ENCODE measurements around the gene BANF2. TPM values are rescaled to one million over a fixed set of nuclear protein-coding genes. Genes with fewer than 3 reads are reported as not detected.

The BANF2 gene
- polyA plus RNA-seq, 1 of the 3 experiments (the other 2 are of a cell fraction): not detected

DNA sequence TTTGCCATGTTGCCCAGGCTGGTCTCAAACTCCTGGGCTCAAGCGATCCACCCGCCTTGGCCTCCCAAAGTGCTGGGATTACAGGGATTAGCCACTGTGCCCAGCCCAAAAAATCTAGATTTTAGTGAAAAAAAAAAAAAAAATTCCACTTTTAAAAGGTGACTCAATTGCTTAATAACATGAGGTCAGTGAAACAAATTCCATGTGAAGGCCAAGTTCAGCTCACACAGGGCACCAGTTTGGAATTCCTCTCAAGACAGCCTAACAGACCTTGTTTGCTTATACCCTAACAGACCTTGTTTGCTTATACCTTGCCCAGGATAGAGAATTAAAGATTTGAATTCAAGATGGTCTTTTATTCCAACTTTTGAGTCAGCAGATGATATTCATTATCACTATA, 22.8 kb upstream of the BANF2 start:
- H3F3A ChIP-seq (replicated peaks; ENCODE audit: insufficient read depth): no peaks in the 10 kb centered on the region
- no peak overlapping the region for H3K4me3 ChIP-seq (ENCODE audit: low read depth in 2 of 2, low read length in 1 of 2)
- DNase-seq: no peak
- H3K79me2 ChIP-seq (ENCODE audit: insufficient read depth): peaks cover 90% of the 10 kb centered on the region
- H3K27ac ChIP-seq (ENCODE audit: low read depth in 2 of 2, low read length in 1 of 2): no peak overlapping the region
- ChIA-PET POLR2A (no interaction called here), CTCF (interaction anchor here (1.0 to 2.3 kb wide), 4 partner anchors 10 to 262 kb away, joined by 3 to 8 read pairs (median 4); no protein-coding TSS in a partner anchor)
- no peak overlapping the region for H3K9ac ChIP-seq
- H3K4me2 ChIP-seq: no peak overlapping the region
- H3K9me2 ChIP-seq: no peaks in the 10 kb centered on the region
- H3K9me3 ChIP-seq: no peaks in the 10 kb centered on the region
- H3K27me3 ChIP-seq (ENCODE audit: insufficient read depth): no peaks in the 10 kb centered on the region
- 100% methylated on average over 2 of the region's 2 CpGs for WGBS (ENCODE audit: low lambda C conversion rate)
- TF ChIP-seq CHD2 (IDR thresholded peaks at IDR 0.05; ENCODE audit: low read length, partially characterized antibody) (no peak), RCOR1 (IDR thresholded peaks at IDR 0.05; ENCODE audit: low read length) (no peak), USF1 (IDR thresholded peaks at IDR 0.05; ENCODE audit: borderline replicate concordance, low read depth) (no peak), RAD21 (IDR thresholded peaks at IDR 0.05; ENCODE audit: low read length) (no peak), FOXM1 (IDR thresholded peaks at IDR 0.05; ENCODE audit: low read depth) (no peak), TAF1 (IDR thresholded peaks at IDR 0.05; ENCODE audit: borderline replicate concordance, low read depth, low read length) (no peak), RFX5 (IDR thresholded peaks at IDR 0.05; ENCODE audit: low read length) (no peak), MAX (IDR thresholded peaks at IDR 0.05; ENCODE audit: low read depth) (no peak), ELF1 (IDR thresholded peaks at IDR 0.05) (no peak), RXRA (IDR thresholded peaks at IDR 0.05; ENCODE audit: borderline replicate concordance, low read depth) (no peak), GABPA (IDR thresholded peaks at IDR 0.05; ENCODE audit: low read depth) (no peak), USF2 (IDR thresholded peaks at IDR 0.05; ENCODE audit: borderline replicate concordance, low read depth, low read length) (no peak), ZBTB33 (IDR thresholded peaks at IDR 0.05; ENCODE audit: borderline replicate concordance, low read depth) (no peak), TCF12 (IDR thresholded peaks at IDR 0.05) (no peak)
- TF ChIP-seq, protein P1, sequence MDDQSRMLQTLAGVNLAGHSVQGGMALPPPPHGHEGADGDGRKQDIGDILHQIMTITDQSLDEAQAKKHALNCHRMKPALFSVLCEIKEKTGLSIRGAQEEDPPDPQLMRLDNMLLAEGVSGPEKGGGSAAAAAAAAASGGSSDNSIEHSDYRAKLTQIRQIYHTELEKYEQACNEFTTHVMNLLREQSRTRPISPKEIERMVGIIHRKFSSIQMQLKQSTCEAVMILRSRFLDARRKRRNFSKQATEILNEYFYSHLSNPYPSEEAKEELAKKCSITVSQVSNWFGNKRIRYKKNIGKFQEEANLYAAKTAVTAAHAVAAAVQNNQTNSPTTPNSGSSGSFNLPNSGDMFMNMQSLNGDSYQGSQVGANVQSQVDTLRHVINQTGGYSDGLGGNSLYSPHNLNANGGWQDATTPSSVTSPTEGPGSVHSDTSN (IDR thresholded peaks at IDR 0.05): no peak
- TF ChIP-seq, protein P2, sequence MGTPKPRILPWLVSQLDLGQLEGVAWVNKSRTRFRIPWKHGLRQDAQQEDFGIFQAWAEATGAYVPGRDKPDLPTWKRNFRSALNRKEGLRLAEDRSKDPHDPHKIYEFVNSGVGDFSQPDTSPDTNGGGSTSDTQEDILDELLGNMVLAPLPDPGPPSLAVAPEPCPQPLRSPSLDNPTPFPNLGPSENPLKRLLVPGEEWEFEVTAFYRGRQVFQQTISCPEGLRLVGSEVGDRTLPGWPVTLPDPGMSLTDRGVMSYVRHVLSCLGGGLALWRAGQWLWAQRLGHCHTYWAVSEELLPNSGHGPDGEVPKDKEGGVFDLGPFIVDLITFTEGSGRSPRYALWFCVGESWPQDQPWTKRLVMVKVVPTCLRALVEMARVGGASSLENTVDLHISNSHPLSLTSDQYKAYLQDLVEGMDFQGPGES (IDR thresholded peaks at IDR 0.05; ENCODE audit: low read depth, low read length): no peak
- H3K36me3 ChIP-seq (replicated peaks in 1 of 2; ENCODE audit: control insufficient read depth in 1 of 2, insufficient read depth in 2 of 2, low read length in 1 of 2): peaks cover 6 to 42% of the 10 kb centered on the region in 2 experiments
- H4K20me1 ChIP-seq (ENCODE audit: insufficient read depth): peaks cover 87% of the 10 kb centered on the region
- peaks cover 8 to 12% of the 10 kb centered on the region in 2 experiments; a peak in 2 of 4 replicates for H3K4me1 ChIP-seq (ENCODE audit: control insufficient read depth in 1 of 2, insufficient read depth in 2 of 2, low read depth in 1 of 2, low read length in 1 of 2)
- H2AFZ ChIP-seq (ENCODE audit: low read depth): no peak overlapping the region
